Fibroblast of lung (primary cell): ENCODE results near the gene ZBTB7C. TPM values are rescaled to one million over a fixed set of nuclear protein-coding genes. Genes with fewer than 3 reads are reported as not detected.

Experiments used
- DNase-seq, 2 donors: peaks; one replicate each; pipeline versions ENCODE4 v3.0.0 to v3.0.0-alpha.2; 2010; ENCODE audit warnings: low read depth in 2 of 2
- H2AFZ ChIP-seq: 2 replicates; pipeline ENCODE4 v1.5.1; 2012; ENCODE audit warnings: low read length, control low read depth, inconsistent platforms
- H3K27ac ChIP-seq: 2 replicates; pipeline ENCODE4 v1.5.1; 2011; ENCODE audit warnings: low read length, control low read depth; ENCODE audit not compliant: insufficient read depth
- H3K27me3 ChIP-seq: 2 replicates; pipeline ENCODE4 v1.5.1; 2011; ENCODE audit warnings: mild to moderate bottlenecking, low read length; ENCODE audit not compliant: control insufficient read depth, insufficient read depth
- H3K36me3 ChIP-seq: 2 replicates; pipeline ENCODE4 v1.5.1; 2011; ENCODE audit warnings: low read length; ENCODE audit not compliant: control insufficient read depth, insufficient read depth
- H3K4me1 ChIP-seq: 2 replicates; pipeline ENCODE4 v1.5.1; 2011; ENCODE audit warnings: low read length; ENCODE audit not compliant: control insufficient read depth, insufficient read depth; ENCODE audit errors: extremely low read depth
- H3K4me2 ChIP-seq: 2 replicates; pipeline ENCODE4 v1.5.1; 2011; ENCODE audit warnings: low read length, control low read depth; ENCODE audit not compliant: insufficient read depth; ENCODE audit errors: extremely low read depth
- H3K4me3 ChIP-seq, 4 experiments: fragments of 200-600 bp in 1 of 4; sonication (generic) in 1 of 4; replicated peaks in 1 of 4; 2 replicates each; pipeline ENCODE4 v1.5.1; 2011 to 2016; ENCODE audit warnings: low read length in 4 of 4, low read depth in 3 of 4, mild to moderate bottlenecking in 3 of 4, control low read depth in 2 of 4, inconsistent platforms in 1 of 4, mixed read lengths in 1 of 4; ENCODE audit not compliant: insufficient read depth in 1 of 4; ENCODE audit errors: control extremely low read depth in 1 of 4
- H3K79me2 ChIP-seq: 2 replicates; pipeline ENCODE4 v1.5.1; 2012; ENCODE audit warnings: mild to moderate bottlenecking, low read length, inconsistent platforms; ENCODE audit not compliant: control insufficient read depth, insufficient read depth
- H3K9ac ChIP-seq: 2 replicates; pipeline ENCODE4 v1.5.1; 2011; ENCODE audit warnings: mild to moderate bottlenecking, low read length, control low read depth; ENCODE audit not compliant: insufficient read depth
- H3K9me3 ChIP-seq: 2 replicates; pipeline ENCODE4 v1.5.1; 2012; ENCODE audit warnings: low read depth, low read length; ENCODE audit not compliant: control insufficient read depth, insufficient read depth
- H4K20me1 ChIP-seq: 2 replicates; pipeline ENCODE4 v1.5.1; 2011; ENCODE audit warnings: low read length; ENCODE audit not compliant: control insufficient read depth, insufficient read depth; ENCODE audit errors: extremely low read depth
- CTCF ChIP-seq, 2 donors: IDR thresholded peaks in 1 of 2; conservative IDR thresholded peaks in 1 of 2; 1 replicate in 1 of 2; 2 replicates in 1 of 2; pipeline ENCODE4 v1.5.1; 2011 to 2012; ENCODE audit warnings: low read length in 2 of 2, control low read depth in 1 of 2, inconsistent platforms in 1 of 2, low read depth in 1 of 2, mild to moderate bottlenecking in 1 of 2
- EZH2 ChIP-seq: IDR thresholded peaks from 2 replicates; pipeline ENCODE4 v1.5.1; 2012; ENCODE audit warnings: low read length, control low read depth, mild to moderate bottlenecking; ENCODE audit errors: missing control alignments
- polyA plus RNA-seq, 2 donors: library from polyadenylated mRNA; depleted of rRNA in 1 of 2; stranded (reverse) in 1 of 2; unstranded in 1 of 2; fragments of >200 nt; gene quantifications; 2 replicates each; pipeline ENCODE4 v1.2.1, GENCODE V29; 2011 to 2012; ENCODE audit warnings: missing spikeins in 1 of 2
- total RNA-seq: library from RNA; depleted of rRNA; stranded (reverse); fragments of >200 nt; gene quantifications from 2 replicates; pipeline ENCODE4 v1.2.1, GENCODE V29; 2014

Gene ZBTB7C
- total and polyA plus RNA-seq, 2 donors (not counting 1 experiment from before 2014, with no cell fraction given), result 0.19 to 0.33 TPM

GRCh38 chr18:48044944-48045343 lies 364.2 kb downstream of the ZBTB7C start:
- no peaks in the 10 kb centered on the region for H3K79me2 ChIP-seq
- no peak overlapping the region for H3K27ac ChIP-seq
- H3K36me3 ChIP-seq, result no peaks in the 10 kb centered on the region
- DNase-seq, result no peak
- no peaks in the 10 kb centered on the region for H3K4me1 ChIP-seq
- no peaks in the 10 kb centered on the region for H4K20me1 ChIP-seq
- TF ChIP-seq CTCF (conservative IDR thresholded peaks at IDR 0.05 in 1 of 2, IDR thresholded peaks at IDR 0.05 in 1 of 2; ENCODE audit: low read depth in 1 of 2, low read length in 2 of 2), result no peak
- TF ChIP-seq EZH2, result no peak
- H3K9ac ChIP-seq, result no peak overlapping the region
- no peaks in the 10 kb centered on the region for H3K9me3 ChIP-seq
- H2AFZ ChIP-seq, result no peak overlapping the region
- H3K4me2 ChIP-seq, result no peak overlapping the region
- H3K27me3 ChIP-seq, result no peaks in the 10 kb centered on the region
- H3K4me3 ChIP-seq, result no peak overlapping the region

GRCh38 chr18:48043166-48043565 lies 366.0 kb downstream of the ZBTB7C start:
- no peak overlapping the region for H3K27ac ChIP-seq
- H3K36me3 ChIP-seq, result no peaks in the 10 kb centered on the region
- no peaks in the 10 kb centered on the region for H3K27me3 ChIP-seq
- no peaks in the 10 kb centered on the region for H3K79me2 ChIP-seq
- H3K9me3 ChIP-seq, result no peaks in the 10 kb centered on the region
- TF ChIP-seq EZH2 (no peak), CTCF (conservative IDR thresholded peaks at IDR 0.05 in 1 of 2, IDR thresholded peaks at IDR 0.05 in 1 of 2; ENCODE audit: low read depth in 1 of 2, low read length in 2 of 2) (no peak)
- no peak overlapping the region for H3K4me3 ChIP-seq
- H3K4me2 ChIP-seq, result no peak overlapping the region
- no peak overlapping the region for H3K9ac ChIP-seq
- H3K4me1 ChIP-seq, result no peaks in the 10 kb centered on the region
- no peak for DNase-seq
- no peak overlapping the region for H2AFZ ChIP-seq
- H4K20me1 ChIP-seq, result no peaks in the 10 kb centered on the region

GRCh38 chr18:48042431-48042830 lies 366.8 kb downstream of the ZBTB7C start:
- Histone ChIP-seq H3K4me2 (no peak overlapping the region), H3K79me2 (no peaks in the 10 kb centered on the region), H3K27me3 (no peaks in the 10 kb centered on the region), H3K4me3 (no peak overlapping the region), H3K36me3 (no peaks in the 10 kb centered on the region), H3K9me3 (no peaks in the 10 kb centered on the region), H2AFZ (no peak overlapping the region), H3K9ac (no peak overlapping the region), H3K27ac (no peak overlapping the region), H4K20me1 (no peaks in the 10 kb centered on the region), H3K4me1 (no peaks in the 10 kb centered on the region)
- no peak for TF ChIP-seq CTCF (conservative IDR thresholded peaks at IDR 0.05 in 1 of 2, IDR thresholded peaks at IDR 0.05 in 1 of 2; ENCODE audit: low read depth in 1 of 2, low read length in 2 of 2)
- no peak for TF ChIP-seq EZH2
- no peak for DNase-seq
